GM18909 (cell line): ENCODE data around the gene PLA2G4A.
"Not testable (repeated sequence)": the region's sequence is repeated elsewhere in the genome, so short reads cannot be mapped to it uniquely, and the experiment has no call there.

Source experiments
- ATAC-seq: cut with Tn5 transposase; IDR thresholded peaks from one replicate; pipeline ENCODE4 v1.9.1; 2021; ENCODE audit warnings: mild to moderate bottlenecking; ENCODE audit not compliant: unreplicated experiment, poor library complexity

Gene PLA2G4A

GRCh38 chr1:186903374-186904136, 74.8 kb downstream of the PLA2G4A start:
- ATAC-seq: no peak

GRCh38 chr1:186904361-186904760, 75.6 kb downstream of the PLA2G4A start:
- ATAC-seq: no peak

GRCh38 chr1:186905561-186905960, 76.8 kb downstream of the PLA2G4A start:
- ATAC-seq: no peak

- ATAC-seq: no peak
Observed at GRCh38 chr1:186915555-186915954, 86.8 kb downstream of the PLA2G4A start.

GRCh38 chr1:186917106-186917786, 88.5 kb downstream of the PLA2G4A start:
- not testable (repeated sequence) for ATAC-seq

GRCh38 chr1:186921386-186921785, 92.6 kb downstream of the PLA2G4A start:
- ATAC-seq: not testable (repeated sequence)

GRCh38 chr1:186922814-186923213, 94.1 kb downstream of the PLA2G4A start:
- ATAC-seq: not testable (repeated sequence)

GRCh38 chr1:186923486-186923885, 94.7 kb downstream of the PLA2G4A start:
- no peak for ATAC-seq

- ATAC-seq: no peak
Observed at GRCh38 chr1:186925881-186926669, 97.3 kb downstream of the PLA2G4A start.

GRCh38 chr1:186927884-186928283, 99.1 kb downstream of the PLA2G4A start:
- ATAC-seq: no peak

GRCh38 chr1:186930238-186930637, 101.5 kb downstream of the PLA2G4A start:
- no peak for ATAC-seq

GRCh38 chr1:186937016-186937670, 108.4 kb downstream of the PLA2G4A start:
- no peak for ATAC-seq

- ATAC-seq: no peak
Observed at GRCh38 chr1:186943891-186944686, 115.3 kb downstream of the PLA2G4A start.

GRCh38 chr1:186945146-186945545, 116.4 kb downstream of the PLA2G4A start:
- no peak for ATAC-seq

GRCh38 chr1:186948535-186948934, 119.8 kb downstream of the PLA2G4A start:
- ATAC-seq: no peak

GRCh38 chr1:186949173-186949572, 120.4 kb downstream of the PLA2G4A start:
- ATAC-seq: no peak

GRCh38 chr1:186950547-186950946, 121.8 kb downstream of the PLA2G4A start:
- ATAC-seq: no peak

GRCh38 chr1:186953876-186954275, 125.1 kb downstream of the PLA2G4A start:
- ATAC-seq: no peak

- ATAC-seq: no peak
Observed at GRCh38 chr1:186957314-186957713, 128.6 kb downstream of the PLA2G4A start.

GRCh38 chr1:186958520-186958919, 129.8 kb downstream of the PLA2G4A start:
- no peak for ATAC-seq
